HEK293 (cell line): ENCODE measurements around the gene NABP1.
A peak's percentile ranks its signal among the peaks of the same experiment; 100 is the strongest.

Experiments used
- CTCF ChIP-seq: fragments of 450-650 bp; formaldehyde crosslinking; IDR thresholded peaks from 2 replicates; pipeline ENCODE4 v1.5.1; 2016; ENCODE audit warnings: missing biosample characterization, missing genetic modification characterization
- HOXC10 ChIP-seq: sonication (generic); formaldehyde crosslinking; IDR thresholded peaks from 2 replicates; pipeline ENCODE4 v1.8.1; 2023; ENCODE audit warnings: mild to moderate bottlenecking, missing genetic modification reagents
- OVOL3 ChIP-seq: fragments of 450-650 bp; formaldehyde crosslinking; IDR thresholded peaks from 2 replicates; pipeline ENCODE4 v1.5.1; 2016; ENCODE audit warnings: missing biosample characterization, missing genetic modification characterization
- PATZ1 ChIP-seq: fragments of 450-650 bp; formaldehyde crosslinking; IDR thresholded peaks from 2 replicates; pipeline ENCODE4 v1.5.1; 2016; ENCODE audit warnings: missing biosample characterization, missing genetic modification characterization
- PRDM6 ChIP-seq: fragments of 450-650 bp; formaldehyde crosslinking; IDR thresholded peaks from 2 replicates; pipeline ENCODE4 v1.5.1; 2017; ENCODE audit warnings: missing biosample characterization, missing genetic modification characterization
- SALL2 ChIP-seq: fragments of 450-650 bp; formaldehyde crosslinking; IDR thresholded peaks from 2 replicates; pipeline ENCODE4 v1.5.0; 2017; ENCODE audit warnings: missing biosample characterization, mild to moderate bottlenecking, missing genetic modification characterization, borderline replicate concordance
- WT1 ChIP-seq: fragments of 450-650 bp; formaldehyde crosslinking; IDR thresholded peaks from 2 replicates; pipeline ENCODE4 v1.5.1; 2016; ENCODE audit warnings: missing biosample characterization, missing genetic modification characterization
- YY2 ChIP-seq: fragments of 450-650 bp; formaldehyde crosslinking; IDR thresholded peaks from 2 replicates; pipeline ENCODE4 v1.5.1; 2016; ENCODE audit warnings: missing biosample characterization, missing genetic modification characterization
- ZBTB10 ChIP-seq: fragments of 450-650 bp; formaldehyde crosslinking; IDR thresholded peaks from 2 replicates; pipeline ENCODE4 v1.5.1; 2016; ENCODE audit warnings: missing biosample characterization, missing genetic modification characterization
- ZNF19 ChIP-seq: fragments of 450-650 bp; formaldehyde crosslinking; IDR thresholded peaks from 2 replicates; pipeline ENCODE4; 2016; ENCODE audit warnings: missing biosample characterization, missing genetic modification characterization, low read depth
- ZNF341 ChIP-seq: fragments of 450-650 bp; formaldehyde crosslinking; IDR thresholded peaks from 2 replicates; pipeline ENCODE4; 2016; ENCODE audit warnings: low read depth, missing biosample characterization, missing genetic modification characterization
- ZNF510 ChIP-seq: fragments of 450-650 bp; formaldehyde crosslinking; IDR thresholded peaks from 2 replicates; pipeline ENCODE4 v1.5.1; 2018; ENCODE audit warnings: mild to moderate bottlenecking, missing genetic modification characterization, missing biosample characterization; ENCODE audit not compliant: insufficient replicate concordance
- ZNF514 ChIP-seq: fragments of 450-650 bp; formaldehyde crosslinking; IDR thresholded peaks from 2 replicates; pipeline ENCODE4 v1.5.1; 2016; ENCODE audit warnings: missing biosample characterization, missing genetic modification characterization
- ZNF544 ChIP-seq: fragments of 450-650 bp; formaldehyde crosslinking; IDR thresholded peaks from 2 replicates; pipeline ENCODE4 v1.5.0; 2017; ENCODE audit warnings: missing biosample characterization, missing genetic modification characterization
- ZNF560 ChIP-seq: fragments of 450-650 bp; formaldehyde crosslinking; IDR thresholded peaks from 2 replicates; pipeline ENCODE4 v1.5.1; 2017; ENCODE audit warnings: missing biosample characterization, missing genetic modification characterization, borderline replicate concordance
- ZNF629 ChIP-seq: fragments of 450-650 bp; formaldehyde crosslinking; IDR thresholded peaks from 2 replicates; pipeline ENCODE4 v1.5.1; 2017; ENCODE audit warnings: missing biosample characterization, missing genetic modification characterization
- ZNF660 ChIP-seq: fragments of 450-650 bp; IDR thresholded peaks from 2 replicates; pipeline ENCODE4 v1.5.1; 2018; ENCODE audit warnings: missing biosample characterization, mild to moderate bottlenecking, missing genetic modification characterization
- ZNF76 ChIP-seq: fragments of 450-650 bp; formaldehyde crosslinking; IDR thresholded peaks from 2 replicates; pipeline ENCODE4; 2016; ENCODE audit warnings: low read depth, missing biosample characterization, missing genetic modification characterization, borderline replicate concordance
- ZNF768 ChIP-seq: fragments of 450-650 bp; formaldehyde crosslinking; IDR thresholded peaks from 2 replicates; pipeline ENCODE4 v1.5.1; 2018; ENCODE audit warnings: missing biosample characterization, mild to moderate bottlenecking, missing genetic modification characterization
- ZSCAN30 ChIP-seq: fragments of 450-650 bp; IDR thresholded peaks from 2 replicates; pipeline ENCODE4 v1.5.1; 2018; ENCODE audit warnings: missing biosample characterization, mild to moderate bottlenecking, missing genetic modification characterization, moderate library complexity
- TF ChIP-seq, protein P1 (sequence below): fragments of 450-650 bp; formaldehyde crosslinking; IDR thresholded peaks from 2 replicates; pipeline ENCODE4 v1.5.1; 2016; ENCODE audit warnings: missing biosample characterization, missing genetic modification characterization, low read depth
- TF ChIP-seq, protein P2 (sequence below): fragments of 450-650 bp; formaldehyde crosslinking; IDR thresholded peaks from 2 replicates; pipeline ENCODE4 v1.5.1; 2016; ENCODE audit warnings: missing biosample characterization, missing genetic modification characterization

Gene NABP1

GRCh38 chr2:191637182-191638078, 40.5 kb upstream of the NABP1 start (continued):
- TF ChIP-seq ZNF544 (tag by site-specific recombination) (no peak), ZNF341 (tag by site-specific recombination) (no peak), ZNF660 (tag by site-specific recombination) (peak; percentile 86), ZNF560 (no peak), WT1 (tag by site-specific recombination) (peak; percentile 85), SALL2 (no peak), PRDM6 (tag by site-specific recombination) (peak; percentile 27; the same call in 1 of the 2 replicates), ZNF510 (tag by site-specific recombination) (no peak), ZSCAN30 (no peak), ZBTB10 (tag by site-specific recombination) (no peak), ZNF19 (tag by site-specific recombination) (no peak), CTCF (tag by site-specific recombination) (no peak), HOXC10 (CRISPR knock-in tag) (no peak), ZNF76 (tag by site-specific recombination) (no peak), YY2 (tag by site-specific recombination) (no peak), ZNF768 (no peak), OVOL3 (tag by site-specific recombination) (no peak), ZNF629 (tag by site-specific recombination) (0 out of 2 replicates have a peak, but pooled peaks have one; percentile 13), PATZ1 (tag by site-specific recombination) (no peak), ZNF514 (no peak)
- TF ChIP-seq, protein P1, sequence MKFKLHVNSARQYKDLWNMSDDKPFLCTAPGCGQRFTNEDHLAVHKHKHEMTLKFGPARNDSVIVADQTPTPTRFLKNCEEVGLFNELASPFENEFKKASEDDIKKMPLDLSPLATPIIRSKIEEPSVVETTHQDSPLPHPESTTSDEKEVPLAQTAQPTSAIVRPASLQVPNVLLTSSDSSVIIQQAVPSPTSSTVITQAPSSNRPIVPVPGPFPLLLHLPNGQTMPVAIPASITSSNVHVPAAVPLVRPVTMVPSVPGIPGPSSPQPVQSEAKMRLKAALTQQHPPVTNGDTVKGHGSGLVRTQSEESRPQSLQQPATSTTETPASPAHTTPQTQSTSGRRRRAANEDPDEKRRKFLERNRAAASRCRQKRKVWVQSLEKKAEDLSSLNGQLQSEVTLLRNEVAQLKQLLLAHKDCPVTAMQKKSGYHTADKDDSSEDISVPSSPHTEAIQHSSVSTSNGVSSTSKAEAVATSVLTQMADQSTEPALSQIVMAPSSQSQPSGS = no peak
- TF ChIP-seq, protein P2, sequence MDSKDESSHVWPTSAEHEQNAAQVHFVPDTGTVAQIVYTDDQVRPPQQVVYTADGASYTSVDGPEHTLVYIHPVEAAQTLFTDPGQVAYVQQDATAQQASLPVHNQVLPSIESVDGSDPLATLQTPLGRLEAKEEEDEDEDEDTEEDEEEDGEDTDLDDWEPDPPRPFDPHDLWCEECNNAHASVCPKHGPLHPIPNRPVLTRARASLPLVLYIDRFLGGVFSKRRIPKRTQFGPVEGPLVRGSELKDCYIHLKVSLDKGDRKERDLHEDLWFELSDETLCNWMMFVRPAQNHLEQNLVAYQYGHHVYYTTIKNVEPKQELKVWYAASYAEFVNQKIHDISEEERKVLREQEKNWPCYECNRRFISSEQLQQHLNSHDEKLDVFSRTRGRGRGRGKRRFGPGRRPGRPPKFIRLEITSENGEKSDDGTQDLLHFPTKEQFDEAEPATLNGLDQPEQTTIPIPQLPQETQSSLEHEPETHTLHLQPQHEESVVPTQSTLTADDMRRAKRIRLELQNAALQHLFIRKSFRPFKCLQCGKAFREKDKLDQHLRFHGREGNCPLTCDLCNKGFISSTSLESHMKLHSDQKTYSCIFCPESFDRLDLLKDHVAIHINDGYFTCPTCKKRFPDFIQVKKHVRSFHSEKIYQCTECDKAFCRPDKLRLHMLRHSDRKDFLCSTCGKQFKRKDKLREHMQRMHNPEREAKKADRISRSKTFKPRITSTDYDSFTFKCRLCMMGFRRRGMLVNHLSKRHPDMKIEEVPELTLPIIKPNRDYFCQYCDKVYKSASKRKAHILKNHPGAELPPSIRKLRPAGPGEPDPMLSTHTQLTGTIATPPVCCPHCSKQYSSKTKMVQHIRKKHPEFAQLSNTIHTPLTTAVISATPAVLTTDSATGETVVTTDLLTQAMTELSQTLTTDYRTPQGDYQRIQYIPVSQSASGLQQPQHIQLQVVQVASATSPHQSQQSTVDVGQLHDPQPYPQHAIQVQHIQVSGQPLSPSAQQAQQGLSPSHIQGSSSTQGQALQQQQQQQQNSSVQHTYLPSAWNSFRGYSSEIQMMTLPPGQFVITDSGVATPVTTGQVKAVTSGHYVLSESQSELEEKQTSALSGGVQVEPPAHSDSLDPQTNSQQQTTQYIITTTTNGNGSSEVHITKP (tag by site-specific recombination) = no peak
